T-helper 2 cell (primary cell): Measurements from ENCODE around the gene MPND.

Experiments
- DNase-seq, 5 experiments: peaks; one replicate each; pipeline versions ENCODE4 v3.0.0 to v3.0.0-alpha.2; 2012 to 2022

MPND gene

GRCh38 chr19:4406626-4407025 is 63.3 kb downstream of the MPND start:
- DNase-seq: no peak

- no peak for DNase-seq
Measured at GRCh38 chr19:4409123-4409933, 66.0 kb downstream of the MPND start.
